HG03135 (cell line): ENCODE data around the gene ARL11.
"Not testable (repeated sequence)": the region's sequence is repeated elsewhere in the genome, so short reads cannot be mapped to it uniquely, and the experiment has no call there.

ENCODE experiments used
- ATAC-seq: cut with Tn5 transposase; IDR thresholded peaks from one replicate; pipeline ENCODE4 v1.9.1; 2021; ENCODE audit warnings: mild to moderate bottlenecking, moderate library complexity; ENCODE audit not compliant: unreplicated experiment

ARL11 gene

GRCh38 chr13:49612042-49612441 is 16.3 kb upstream of the ARL11 start:
- ATAC-seq, result not testable (repeated sequence)

GRCh38 chr13:49615836-49616675 is 12.3 kb upstream of the ARL11 start:
- no peak for ATAC-seq

GRCh38 chr13:49616676-49617065 is 11.6 kb upstream of the ARL11 start:
- no peak for ATAC-seq

GRCh38 chr13:49620170-49620621 is 8.1 kb upstream of the ARL11 start:
- ATAC-seq, result no peak

- ATAC-seq, result no peak
Measured at GRCh38 chr13:49622174-49622946, 5.9 kb upstream of the ARL11 start.

- ATAC-seq, result no peak
Measured at GRCh38 chr13:49624229-49624628, 4.1 kb upstream of the ARL11 start.

GRCh38 chr13:49625392-49626079 is 2.8 kb upstream of the ARL11 start:
- no peak for ATAC-seq

- no peak for ATAC-seq
Measured at GRCh38 chr13:49629196-49629938, 1.1 kb downstream of the ARL11 start.

- no peak for ATAC-seq
Measured at GRCh38 chr13:49629947-49630346, 1.6 kb downstream of the ARL11 start.

GRCh38 chr13:49630580-49630979 is 2.3 kb downstream of the ARL11 start:
- ATAC-seq, result no peak

- no peak for ATAC-seq
Measured at GRCh38 chr13:49632156-49632555, 3.8 kb downstream of the ARL11 start.

GRCh38 chr13:49633710-49634109 is 5.4 kb downstream of the ARL11 start:
- ATAC-seq, result no peak

- ATAC-seq, result peak; percentile 61
Measured at GRCh38 chr13:49635599-49636433, 7.5 kb downstream of the ARL11 start.

GRCh38 chr13:49636705-49637104 is 8.4 kb downstream of the ARL11 start:
- ATAC-seq, result no peak

- no peak for ATAC-seq
Measured at GRCh38 chr13:49638030-49638743, 9.9 kb downstream of the ARL11 start.

GRCh38 chr13:49638744-49639072 is 10.4 kb downstream of the ARL11 start:
- ATAC-seq, result no peak

GRCh38 chr13:49641801-49642291 is 13.5 kb downstream of the ARL11 start:
- ATAC-seq, result no peak

- no peak for ATAC-seq
Measured at GRCh38 chr13:49643035-49643646, 14.8 kb downstream of the ARL11 start.

- no peak for ATAC-seq
Measured at GRCh38 chr13:49645451-49645850, 17.1 kb downstream of the ARL11 start.
